Hepatocyte (in vitro differentiated cells): ENCODE measurements around the gene PRAMEF1. TPM values are rescaled to one million over a fixed set of nuclear protein-coding genes. Genes with fewer than 3 reads are reported as not detected.

Experiments used
- DNase-seq: peaks from one replicate; pipeline ENCODE4 v3.0.0-alpha.2; 2016; ENCODE audit warnings: low spot score
- H2AFZ ChIP-seq: fragments of 200-600 bp; sonication (generic); 2 replicates; pipeline ENCODE4 v1.6.0; 2016; ENCODE audit warnings: antibody characterized with exemption, mild to moderate bottlenecking
- H3K27ac ChIP-seq: fragments of 200-600 bp; sonication (generic); 2 replicates; pipeline ENCODE4 v1.5.1; 2016; ENCODE audit warnings: mild to moderate bottlenecking
- H3K27me3 ChIP-seq: fragments of 200-600 bp; sonication (generic); 2 replicates; pipeline ENCODE4 v1.6.1; 2016
- H3K36me3 ChIP-seq: fragments of 200-600 bp; sonication (generic); replicated peaks from 2 replicates; pipeline ENCODE4 v1.5.1; 2016; ENCODE audit warnings: low read depth; ENCODE audit not compliant: insufficient read depth
- H3K4me1 ChIP-seq: fragments of 200-600 bp; sonication (generic); 2 replicates; pipeline ENCODE4 v1.5.1; 2016; ENCODE audit warnings: mild to moderate bottlenecking, moderate library complexity; ENCODE audit not compliant: insufficient read depth
- H3K4me2 ChIP-seq: fragments of 200-600 bp; sonication (generic); 2 replicates; pipeline ENCODE4 v1.6.0; 2016
- H3K4me3 ChIP-seq: fragments of 200-600 bp; sonication (generic); 2 replicates; pipeline ENCODE4 v1.5.1; 2016; ENCODE audit warnings: mild to moderate bottlenecking
- H3K79me2 ChIP-seq: fragments of 200-600 bp; sonication (generic); 2 replicates; pipeline ENCODE4 v1.6.0; 2017; ENCODE audit warnings: mild to moderate bottlenecking
- H3K9me2 ChIP-seq: fragments of 200-600 bp; sonication (generic); replicated peaks from 2 replicates; pipeline ENCODE4 v1.6.0; 2017; ENCODE audit warnings: mild to moderate bottlenecking; ENCODE audit not compliant: insufficient read depth
- H3K9me3 ChIP-seq: fragments of 200-600 bp; sonication (generic); 2 replicates; pipeline ENCODE4 v1.5.1; 2016; ENCODE audit warnings: low read depth, mild to moderate bottlenecking
- H4K20me1 ChIP-seq: fragments of 200-600 bp; sonication (generic); 2 replicates; pipeline ENCODE4 v1.6.0; 2016; ENCODE audit warnings: mild to moderate bottlenecking; ENCODE audit not compliant: insufficient read depth, poor library complexity, severe bottlenecking
- CTCF ChIP-seq: fragments of 200-600 bp; sonication (generic); IDR thresholded peaks from 2 replicates; pipeline ENCODE4 v1.5.1; 2016; ENCODE audit warnings: antibody characterized with exemption, mild to moderate bottlenecking; ENCODE audit not compliant: poor library complexity
- EZH2 ChIP-seq: fragments of 200-600 bp; sonication (generic); IDR thresholded peaks from 2 replicates; pipeline ENCODE4 v1.6.1; 2016; ENCODE audit warnings: antibody characterized with exemption, mild to moderate bottlenecking, borderline replicate concordance
- EZH2phosphoT487 ChIP-seq: fragments of 200-600 bp; sonication (generic); IDR thresholded peaks from one replicate; pipeline ENCODE4 v1.6.1; 2018; ENCODE audit warnings: antibody characterized with exemption, mild to moderate bottlenecking, low read depth, moderate library complexity; ENCODE audit not compliant: unreplicated experiment, severe bottlenecking
- WGBS: methylation state at CpG from one replicate; pipeline ENCODE4 v1.1.6; 2016; ENCODE audit warnings: low lambda C conversion rate; ENCODE audit errors: missing lambda C conversion rate; 5-methylcytosine and 5-hydroxymethylcytosine counted together
- polyA plus RNA-seq: library from polyadenylated mRNA; unstranded; fragments of >200 nt; fragmentation: Nextera tagmentation; extraction: Ambion mirVana; gene quantifications from 2 replicates; pipeline ENCODE4 v1.2.1, GENCODE V29; 2016
- total RNA-seq: library from RNA; depleted of rRNA; stranded (reverse); fragments of >200 nt; gene quantifications from 2 replicates; pipeline ENCODE4 v1.2.3, GENCODE V29; 2014

PRAMEF1 gene
- total and polyA plus RNA-seq, 2 experiments from 2014 or later = not detected

- Histone ChIP-seq H3K4me2 (no peak overlapping the region), H3K27ac (no peak overlapping the region), H3K79me2 (no peaks in the 10 kb centered on the region), H2AFZ (no peak overlapping the region), H3K27me3 (no peaks in the 10 kb centered on the region), H4K20me1 (no peaks in the 10 kb centered on the region), H3K4me3 (no peak overlapping the region), H3K36me3 (no peaks in the 10 kb centered on the region), H3K9me3 (peaks cover 17% of the 10 kb centered on the region), H3K4me1 (no peaks in the 10 kb centered on the region), H3K9me2 (no peaks in the 10 kb centered on the region)
- DNase-seq = no peak
- TF ChIP-seq EZH2phosphoT487 (no peak), CTCF (no peak), EZH2 (no peak)
These were observed 42.3 kb upstream of the PRAMEF1 start for GRCh38 chr1:12748778-12749355.

- DNase-seq = no peak
- Histone ChIP-seq H3K9me2 (no peaks in the 10 kb centered on the region), H3K27me3 (no peaks in the 10 kb centered on the region), H4K20me1 (no peaks in the 10 kb centered on the region), H3K4me1 (peaks cover 8% of the 10 kb centered on the region), H3K9me3 (peaks cover 8% of the 10 kb centered on the region), H3K4me2 (no peak overlapping the region), H3K36me3 (no peaks in the 10 kb centered on the region), H3K27ac (no peak overlapping the region), H3K4me3 (no peak overlapping the region), H2AFZ (no peak overlapping the region), H3K79me2 (no peaks in the 10 kb centered on the region)
- TF ChIP-seq EZH2phosphoT487 (no peak), CTCF (no peak), EZH2 (no peak)
- 91% methylated on average over 4 of the region's 4 CpGs for WGBS
These were observed 36.5 kb upstream of the PRAMEF1 start for GRCh38 chr1:12754738-12755137.

GRCh38 chr1:12756273-12756672 is 34.9 kb upstream of the PRAMEF1 start:
- H3K27me3 ChIP-seq = no peaks in the 10 kb centered on the region
- no peak overlapping the region for H2AFZ ChIP-seq
- H3K4me3 ChIP-seq = no peak overlapping the region
- H3K4me2 ChIP-seq = no peak overlapping the region
- no peaks in the 10 kb centered on the region for H3K9me3 ChIP-seq
- TF ChIP-seq EZH2phosphoT487 (no peak), EZH2 (no peak), CTCF (no peak)
- DNase-seq = no peak
- peaks cover 8% of the 10 kb centered on the region for H3K4me1 ChIP-seq
- H3K36me3 ChIP-seq = no peaks in the 10 kb centered on the region
- H3K79me2 ChIP-seq = no peaks in the 10 kb centered on the region
- no peaks in the 10 kb centered on the region for H4K20me1 ChIP-seq
- no peaks in the 10 kb centered on the region for H3K9me2 ChIP-seq
- no peak overlapping the region for H3K27ac ChIP-seq
- WGBS = 68% methylated on average over 2 of the region's 2 CpGs
